Neural crest cell (in vitro differentiated cells): ENCODE results near the gene LMAN1. TPM values are rescaled to one million over a fixed set of nuclear protein-coding genes. Genes with fewer than 3 reads are reported as not detected.

Experiments
- DNase-seq: peaks from one replicate; pipeline ENCODE4 v3.0.0; 2021; ENCODE audit warnings: low read depth, mixed read lengths, low spot score
- H3K27ac Mint-ChIP-seq: one replicate; pipeline ENCODE4 v1.8.0; 2021; ENCODE audit warnings: mild to moderate bottlenecking, mixed read lengths; ENCODE audit not compliant: unreplicated experiment
- H3K27me3 Mint-ChIP-seq: 2 replicates; pipeline ENCODE4 v1.8.0; 2021; ENCODE audit warnings: low read depth, mild to moderate bottlenecking, mixed read lengths
- H3K36me3 Mint-ChIP-seq: 2 replicates; pipeline ENCODE4 v1.8.0; 2021; ENCODE audit warnings: low read depth, mild to moderate bottlenecking, mixed read lengths
- H3K4me1 Mint-ChIP-seq: 2 replicates; pipeline ENCODE4 v1.8.0; 2021; ENCODE audit warnings: mixed read lengths
- H3K4me3 Mint-ChIP-seq: one replicate; pipeline ENCODE4 v1.8.0; 2021; ENCODE audit warnings: mild to moderate bottlenecking, mixed read lengths
- H3K9me3 Mint-ChIP-seq: 2 replicates; pipeline ENCODE4 v1.8.0; 2021; ENCODE audit warnings: mixed read lengths
- long read RNA-seq: library from polyadenylated mRNA; unstranded; transcript quantifications from one replicate; pipeline ENCODE4 v2.0.0, GENCODE V29; 2020
- total RNA-seq: library from RNA; stranded (reverse); gene quantifications from 2 replicates; pipeline ENCODE4 v1.2.1, GENCODE V29; 2021
- TF ChIP-seq, protein P1 (sequence below): fragments of 200-600 bp; sonication (generic); conservative IDR thresholded peaks from 2 replicates; pipeline ENCODE4 v1.5.0; 2021; ENCODE audit warnings: antibody characterized with exemption, mild to moderate bottlenecking

The LMAN1 gene, protein sequence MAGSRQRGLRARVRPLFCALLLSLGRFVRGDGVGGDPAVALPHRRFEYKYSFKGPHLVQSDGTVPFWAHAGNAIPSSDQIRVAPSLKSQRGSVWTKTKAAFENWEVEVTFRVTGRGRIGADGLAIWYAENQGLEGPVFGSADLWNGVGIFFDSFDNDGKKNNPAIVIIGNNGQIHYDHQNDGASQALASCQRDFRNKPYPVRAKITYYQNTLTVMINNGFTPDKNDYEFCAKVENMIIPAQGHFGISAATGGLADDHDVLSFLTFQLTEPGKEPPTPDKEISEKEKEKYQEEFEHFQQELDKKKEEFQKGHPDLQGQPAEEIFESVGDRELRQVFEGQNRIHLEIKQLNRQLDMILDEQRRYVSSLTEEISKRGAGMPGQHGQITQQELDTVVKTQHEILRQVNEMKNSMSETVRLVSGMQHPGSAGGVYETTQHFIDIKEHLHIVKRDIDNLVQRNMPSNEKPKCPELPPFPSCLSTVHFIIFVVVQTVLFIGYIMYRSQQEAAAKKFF
- 54.8 and 55.3 TPM in 2 replicates for total RNA-seq
- long read RNA-seq, full-length matches to known transcripts: 11 of 53 reads
- long read RNA-seq, partial matches to known transcripts: 33 of 53 reads
- long read RNA-seq, other reads (novel, unspliced or antisense): 9 of 53 reads

GRCh38 chr18:59358712-59359575, at the start of gene LMAN1:
Gene LMAN1 (minus strand): TSS chr18:59359265. CDS start chr18:59359244, 21 bp downstream.
- peak within 1 kb of the TSS; percentile 93 for H3K4me3 Mint-ChIP-seq
- peak; percentile 96 for DNase-seq
- peaks cover 18% of the 10 kb centered on the region for H3K4me1 Mint-ChIP-seq
- peaks cover 6% of the 10 kb centered on the region for H3K36me3 Mint-ChIP-seq
- TF ChIP-seq, protein P1, sequence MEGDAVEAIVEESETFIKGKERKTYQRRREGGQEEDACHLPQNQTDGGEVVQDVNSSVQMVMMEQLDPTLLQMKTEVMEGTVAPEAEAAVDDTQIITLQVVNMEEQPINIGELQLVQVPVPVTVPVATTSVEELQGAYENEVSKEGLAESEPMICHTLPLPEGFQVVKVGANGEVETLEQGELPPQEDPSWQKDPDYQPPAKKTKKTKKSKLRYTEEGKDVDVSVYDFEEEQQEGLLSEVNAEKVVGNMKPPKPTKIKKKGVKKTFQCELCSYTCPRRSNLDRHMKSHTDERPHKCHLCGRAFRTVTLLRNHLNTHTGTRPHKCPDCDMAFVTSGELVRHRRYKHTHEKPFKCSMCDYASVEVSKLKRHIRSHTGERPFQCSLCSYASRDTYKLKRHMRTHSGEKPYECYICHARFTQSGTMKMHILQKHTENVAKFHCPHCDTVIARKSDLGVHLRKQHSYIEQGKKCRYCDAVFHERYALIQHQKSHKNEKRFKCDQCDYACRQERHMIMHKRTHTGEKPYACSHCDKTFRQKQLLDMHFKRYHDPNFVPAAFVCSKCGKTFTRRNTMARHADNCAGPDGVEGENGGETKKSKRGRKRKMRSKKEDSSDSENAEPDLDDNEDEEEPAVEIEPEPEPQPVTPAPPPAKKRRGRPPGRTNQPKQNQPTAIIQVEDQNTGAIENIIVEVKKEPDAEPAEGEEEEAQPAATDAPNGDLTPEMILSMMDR: no peak
- H3K27ac Mint-ChIP-seq: peak within 1 kb of the TSS; percentile 98
- peaks cover 29% of the 10 kb centered on the region for H3K27me3 Mint-ChIP-seq
- no peaks in the 10 kb centered on the region for H3K9me3 Mint-ChIP-seq

DNA sequence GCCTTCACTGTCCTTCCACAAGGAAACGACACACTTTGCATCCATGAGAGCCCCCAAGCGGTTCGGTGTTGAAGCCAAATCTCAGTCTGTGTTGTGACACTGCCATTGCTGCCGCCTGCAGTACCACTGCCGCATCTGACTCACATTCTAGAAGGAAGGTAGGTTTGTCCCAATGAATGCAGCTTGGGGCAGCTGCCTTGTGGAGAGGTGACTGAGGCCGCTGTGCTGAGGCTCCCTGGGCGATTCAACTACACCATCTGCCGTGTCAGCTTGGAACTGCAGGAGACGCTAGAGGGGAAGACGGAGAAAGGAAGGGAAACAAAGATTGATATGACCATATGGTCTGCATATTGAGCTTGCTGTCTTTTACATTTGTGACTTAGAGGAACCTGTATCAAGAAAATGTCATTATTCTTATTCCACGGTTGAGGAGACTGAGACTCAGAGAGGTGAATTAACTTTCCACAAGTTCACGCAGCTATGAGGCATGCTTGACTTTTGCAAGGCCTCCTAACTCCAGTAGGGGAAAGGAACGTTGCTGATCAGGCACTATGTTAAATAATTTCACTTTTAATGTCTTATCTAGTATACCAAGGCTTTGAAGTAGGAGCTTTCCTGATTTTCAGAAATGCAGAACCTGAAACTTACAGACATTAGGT, 43.5 kb upstream of the LMAN1 start:
- Mint-ChIP-seq H3K4me3 (no peak overlapping the region), H3K9me3 (peaks cover 4% of the 10 kb centered on the region), H3K4me1 (no peaks in the 10 kb centered on the region), H3K36me3 (no peaks in the 10 kb centered on the region), H3K27me3 (no peaks in the 10 kb centered on the region), H3K27ac (no peak overlapping the region)
- DNase-seq: peak; percentile 82
- TF ChIP-seq, protein P1: peak; percentile 95

DNA sequence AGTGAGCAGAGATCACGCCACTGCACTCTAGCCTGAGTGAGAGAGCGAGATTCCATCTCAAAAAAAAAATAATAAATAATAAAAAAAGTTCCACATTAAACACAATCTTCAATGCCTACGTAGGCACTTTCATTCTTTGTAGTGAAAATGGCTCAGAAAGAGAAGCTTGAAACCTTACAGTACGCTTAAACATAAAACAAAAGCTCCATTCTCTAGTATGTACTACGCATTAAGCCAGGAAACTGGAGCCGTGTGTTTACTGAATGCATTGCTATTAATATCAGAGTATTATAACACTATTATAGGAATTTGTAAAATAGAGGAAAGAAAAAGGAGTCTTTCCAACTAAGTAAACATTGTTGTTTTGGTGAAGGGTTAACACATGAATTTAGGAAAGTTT, 41.3 kb upstream of the LMAN1 start:
- Mint-ChIP-seq H3K4me3 (no peak overlapping the region), H3K36me3 (no peaks in the 10 kb centered on the region), H3K4me1 (peaks cover 4% of the 10 kb centered on the region), H3K9me3 (peaks cover 4% of the 10 kb centered on the region), H3K27me3 (peaks cover 4% of the 10 kb centered on the region), H3K27ac (no peak overlapping the region)
- no peak for DNase-seq
- TF ChIP-seq, protein P1: no peak

- Mint-ChIP-seq H3K27ac (no peak overlapping the region), H3K9me3 (peaks cover 4% of the 10 kb centered on the region), H3K4me1 (peaks cover 19% of the 10 kb centered on the region), H3K27me3 (peaks cover 6% of the 10 kb centered on the region), H3K36me3 (no peaks in the 10 kb centered on the region), H3K4me3 (no peak overlapping the region)
- no peak for DNase-seq
- TF ChIP-seq, protein P1: no peak
Observed at GRCh38 chr18:59395226-59396175, 36.4 kb upstream of the LMAN1 start.
